ENCODE results near the gene ASF1B.

GRCh38 chr19:14139944-14140343, 3.6 kb upstream of the ASF1B start:
- TF ChIP-seq CTCF (IDR thresholded peaks at IDR 0.05) (no peak), POLR2A (IDR thresholded peaks at IDR 0.05) (no peak)
